ENCODE results near the gene KIF26A. TPM values are rescaled to one million over a fixed set of nuclear protein-coding genes. Genes with fewer than 3 reads are reported as not detected.
A peak's percentile ranks its signal among the peaks of the same experiment; 100 is the strongest.

The KIF26A gene
- total RNA-seq, 1 donor from 2014 or later, result 0.46 TPM

DNA sequence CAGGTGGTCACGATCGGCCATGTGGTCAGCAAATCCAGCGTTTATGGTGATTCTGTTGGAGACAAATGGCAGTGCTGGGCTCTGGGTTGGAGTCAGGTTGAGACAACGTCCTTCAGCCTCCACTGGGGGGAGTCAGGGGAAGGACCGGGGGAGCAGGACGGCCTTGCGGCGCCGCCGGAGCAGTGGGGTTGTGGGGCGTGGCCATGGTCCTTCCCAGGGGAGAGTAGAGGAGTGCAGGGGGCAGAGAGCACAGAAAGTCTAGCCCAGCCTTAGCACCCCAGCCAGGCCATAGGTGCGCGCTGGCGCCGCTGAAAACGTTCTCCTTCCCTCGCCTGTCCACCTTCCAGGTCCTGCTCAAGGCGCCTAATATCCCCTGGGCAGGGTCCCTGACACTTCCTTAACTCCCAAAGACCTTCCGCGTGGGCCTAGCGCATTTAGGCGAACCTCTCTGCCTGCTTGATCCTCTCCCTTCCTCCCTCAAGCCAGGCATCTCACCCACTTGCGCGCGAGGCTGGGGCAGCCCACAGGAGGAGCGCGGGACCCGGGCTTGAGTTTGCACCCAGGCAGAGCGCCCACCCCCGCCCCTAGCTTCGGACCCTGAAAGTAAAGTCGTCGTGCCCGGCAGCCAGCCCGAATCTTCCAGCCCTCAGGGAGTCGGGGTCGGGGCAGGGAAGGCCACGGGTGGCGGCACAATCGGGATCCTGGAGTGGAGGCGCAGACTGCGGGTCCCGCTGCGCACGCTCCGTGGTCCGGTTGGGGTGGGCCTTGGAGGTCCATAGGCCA lies 3.1 kb upstream of the KIF26A start:
- no peak for DNase-seq (ENCODE audit: low read depth)
- TF ChIP-seq, protein P1, sequence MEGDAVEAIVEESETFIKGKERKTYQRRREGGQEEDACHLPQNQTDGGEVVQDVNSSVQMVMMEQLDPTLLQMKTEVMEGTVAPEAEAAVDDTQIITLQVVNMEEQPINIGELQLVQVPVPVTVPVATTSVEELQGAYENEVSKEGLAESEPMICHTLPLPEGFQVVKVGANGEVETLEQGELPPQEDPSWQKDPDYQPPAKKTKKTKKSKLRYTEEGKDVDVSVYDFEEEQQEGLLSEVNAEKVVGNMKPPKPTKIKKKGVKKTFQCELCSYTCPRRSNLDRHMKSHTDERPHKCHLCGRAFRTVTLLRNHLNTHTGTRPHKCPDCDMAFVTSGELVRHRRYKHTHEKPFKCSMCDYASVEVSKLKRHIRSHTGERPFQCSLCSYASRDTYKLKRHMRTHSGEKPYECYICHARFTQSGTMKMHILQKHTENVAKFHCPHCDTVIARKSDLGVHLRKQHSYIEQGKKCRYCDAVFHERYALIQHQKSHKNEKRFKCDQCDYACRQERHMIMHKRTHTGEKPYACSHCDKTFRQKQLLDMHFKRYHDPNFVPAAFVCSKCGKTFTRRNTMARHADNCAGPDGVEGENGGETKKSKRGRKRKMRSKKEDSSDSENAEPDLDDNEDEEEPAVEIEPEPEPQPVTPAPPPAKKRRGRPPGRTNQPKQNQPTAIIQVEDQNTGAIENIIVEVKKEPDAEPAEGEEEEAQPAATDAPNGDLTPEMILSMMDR (conservative IDR thresholded peaks at IDR 0.05; ENCODE audit: low read depth, low read length), result no peak

DNA sequence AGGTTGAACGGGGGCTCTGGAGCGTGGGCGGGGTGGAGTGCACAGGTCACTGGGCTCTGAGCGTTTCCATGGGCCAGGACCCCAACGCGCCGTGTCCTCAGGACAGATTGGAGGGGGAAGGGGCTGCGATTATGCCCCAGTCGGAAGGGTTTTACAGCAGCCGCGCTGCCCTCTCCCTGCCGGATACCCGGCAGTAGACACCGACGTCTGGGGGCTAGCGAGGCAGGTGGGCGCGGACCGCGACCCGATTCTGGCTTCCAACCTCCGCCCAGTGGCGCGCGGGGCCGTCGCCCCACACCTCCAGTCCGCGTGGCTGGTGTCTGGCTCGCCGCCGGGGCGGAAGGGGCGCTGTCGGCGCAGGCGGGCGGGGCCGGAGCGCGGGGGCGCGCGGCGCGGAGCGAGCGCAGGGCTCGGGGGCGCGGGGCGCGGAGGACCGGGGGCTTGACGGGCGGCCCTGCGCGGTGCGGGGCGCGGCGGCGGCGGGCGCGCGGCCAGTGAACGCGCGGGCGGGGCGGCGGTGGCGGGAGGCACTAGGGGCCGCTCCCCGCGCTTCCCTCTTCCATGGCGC lies 2.4 kb upstream of the KIF26A start:
- TF ChIP-seq, protein P1 (conservative IDR thresholded peaks at IDR 0.05; ENCODE audit: low read depth, low read length), result no peak
- no peak for DNase-seq (ENCODE audit: low read depth)
- H3K4me3 ChIP-seq (ENCODE audit: low read depth, low read length), result no peak overlapping the region

More for the DNA sequence above, 3.1 kb upstream of the KIF26A start:
- no peak overlapping the region for H3K4me3 ChIP-seq (ENCODE audit: low read depth, low read length)

DNA sequence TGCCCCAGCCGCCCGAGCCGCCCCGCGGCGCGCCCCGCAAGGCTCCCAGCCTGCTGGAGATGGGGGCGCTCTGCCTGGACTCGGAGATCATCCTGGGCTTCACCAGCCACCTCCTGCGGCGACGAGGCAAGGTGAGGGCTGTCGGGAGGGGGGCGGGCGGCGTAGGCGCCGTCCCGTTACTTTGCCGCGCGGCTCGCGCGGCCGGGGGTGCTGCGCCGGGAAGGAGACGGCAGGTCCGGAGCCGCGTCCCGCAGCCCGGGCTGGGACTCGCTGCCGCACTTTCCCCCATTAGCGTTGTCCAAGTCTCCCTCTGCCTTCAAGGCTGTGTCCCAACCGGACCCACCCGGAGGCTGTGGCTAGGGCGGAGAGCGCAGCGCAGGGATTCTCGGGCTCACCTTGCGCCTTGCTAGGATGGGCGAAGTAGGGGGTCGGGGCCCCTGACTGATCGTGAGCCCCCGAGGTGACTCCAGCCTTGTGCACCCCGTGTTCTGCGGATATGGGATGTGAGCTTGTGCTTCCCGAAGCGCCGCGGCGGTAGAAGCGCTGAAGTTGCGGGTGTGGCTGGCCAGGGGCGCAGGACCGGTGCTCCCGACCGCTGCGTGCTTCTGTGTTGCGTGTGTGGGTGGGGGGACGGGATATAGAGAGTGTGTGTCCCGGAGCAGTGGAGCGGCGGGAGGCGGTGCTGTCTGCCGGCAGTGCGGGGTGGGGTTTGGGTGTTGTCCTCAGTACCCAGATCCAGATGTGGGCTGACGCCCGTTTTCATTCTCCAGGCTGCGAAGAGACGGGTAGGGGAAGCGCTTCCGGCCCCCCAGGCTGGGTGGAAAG lies 1.7 kb upstream of the KIF26A start:
- TF ChIP-seq, protein P1 (conservative IDR thresholded peaks at IDR 0.05; ENCODE audit: low read depth, low read length), result no peak
- no peak for DNase-seq (ENCODE audit: low read depth)
- H3K4me3 ChIP-seq (ENCODE audit: low read depth, low read length), result no peak overlapping the region

DNA sequence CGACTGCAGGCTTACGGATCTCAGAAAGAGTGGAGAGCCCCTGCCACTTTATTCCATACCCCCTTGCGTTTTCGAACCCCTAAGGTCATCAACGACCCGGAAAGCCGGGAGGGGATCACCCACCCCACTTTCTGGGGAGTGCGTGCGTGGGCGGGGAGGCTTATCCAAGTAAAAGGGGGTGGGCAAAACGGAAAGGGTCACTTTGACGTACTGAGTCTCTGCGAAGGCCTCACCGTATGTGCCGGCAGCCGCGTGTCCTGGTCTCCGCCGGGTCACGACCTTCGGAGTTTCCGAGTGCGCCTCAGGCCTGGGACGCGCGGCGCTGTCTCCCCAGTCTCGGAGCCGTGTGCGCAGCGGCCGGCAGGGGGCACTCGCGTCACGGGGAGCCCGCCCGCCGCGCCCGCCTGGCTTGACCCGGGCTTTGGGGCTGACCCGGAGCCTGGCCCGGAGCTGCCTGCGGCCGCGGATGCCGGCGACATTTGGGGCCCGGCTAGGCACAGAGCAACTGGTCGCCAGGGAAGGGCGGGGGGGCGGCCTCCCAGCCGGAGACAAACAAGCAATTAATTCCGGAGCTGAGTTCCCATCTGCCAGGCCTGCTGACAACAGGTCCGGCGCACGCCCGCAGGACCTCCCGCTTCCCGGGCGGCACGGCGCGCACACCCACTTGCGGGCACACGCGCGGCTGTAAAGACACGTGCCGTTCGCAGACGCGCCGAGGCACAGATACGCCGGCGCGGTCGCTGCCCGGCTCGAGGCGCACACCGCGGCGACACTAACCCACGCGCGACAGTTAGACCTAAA lies 890 bp upstream of the KIF26A start:
- TF ChIP-seq, protein P1 (conservative IDR thresholded peaks at IDR 0.05; ENCODE audit: low read depth, low read length), result peak; percentile 64
- no peak overlapping the region for H3K4me3 ChIP-seq (ENCODE audit: low read depth, low read length)
- DNase-seq (ENCODE audit: low read depth), result no peak

DNA sequence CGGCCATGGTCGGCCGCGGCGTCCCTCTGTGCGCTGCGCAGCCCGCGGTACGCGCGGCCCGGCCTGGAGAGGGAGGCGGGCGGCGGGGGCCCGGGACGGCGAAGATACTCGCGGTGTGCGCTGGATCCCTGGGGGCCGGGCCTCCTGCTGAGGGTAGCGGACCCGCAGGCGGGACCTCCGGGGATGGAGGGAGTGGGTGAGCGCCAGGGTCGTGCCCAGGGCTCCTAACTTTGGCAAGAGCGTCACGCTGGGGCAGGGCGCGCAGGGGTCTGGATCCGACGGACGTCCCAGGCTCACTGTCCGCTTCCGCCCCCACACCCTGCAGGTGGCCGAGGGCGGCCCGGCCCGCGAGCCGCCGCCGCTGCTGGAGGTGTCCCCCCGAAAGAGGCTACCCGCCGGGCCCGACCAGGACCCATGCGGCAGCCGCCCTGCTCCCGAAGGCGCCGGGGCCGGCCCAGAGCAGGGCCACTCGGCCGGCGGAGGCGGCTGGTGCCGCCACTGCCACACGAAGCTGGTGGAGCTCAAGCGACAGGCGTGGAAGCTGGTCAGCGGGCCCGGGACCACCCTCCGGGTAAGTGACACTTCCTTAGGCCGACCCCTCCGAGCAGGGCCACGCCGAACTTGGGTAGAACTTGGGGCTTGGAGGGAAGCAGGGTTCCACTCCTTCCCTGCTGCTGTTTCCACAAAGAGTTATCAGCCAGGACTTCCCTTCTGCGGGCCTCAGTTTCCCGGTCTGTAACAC lies 502 bp downstream of the KIF26A start:
- TF ChIP-seq, protein P1 (conservative IDR thresholded peaks at IDR 0.05; ENCODE audit: low read depth, low read length), result no peak
- DNase-seq (ENCODE audit: low read depth), result no peak
- H3K4me3 ChIP-seq (ENCODE audit: low read depth, low read length), result no peak overlapping the region

All from epithelial cell of proximal tubule (primary cell).